Mesothelial cell of epicardium (in vitro differentiated cells): ENCODE measurements around the gene FAM114A1. TPM values are rescaled to one million over a fixed set of nuclear protein-coding genes. Genes with fewer than 3 reads are reported as not detected.
"Not testable (repeated sequence)": the region's sequence is repeated elsewhere in the genome, so short reads cannot be mapped to it uniquely, and the experiment has no call there.

Source experiments
- DNase-seq, 2 experiments: peaks; one replicate each; pipeline ENCODE4 v3.0.0; 2021; ENCODE audit warnings: low spot score in 2 of 2; ENCODE audit not compliant: unreplicated experiment in 2 of 2
- H3K27ac Mint-ChIP-seq: 2 replicates; pipeline ENCODE4 v1.8.0; 2021; ENCODE audit warnings: mixed read lengths
- H3K27me3 Mint-ChIP-seq: 2 replicates; pipeline ENCODE4 v1.8.0; 2021; ENCODE audit warnings: low read depth, mixed read lengths
- H3K36me3 Mint-ChIP-seq: 2 replicates; pipeline ENCODE4 v1.8.0; 2021; ENCODE audit warnings: mixed read lengths
- H3K4me1 Mint-ChIP-seq: 2 replicates; pipeline ENCODE4 v1.8.0; 2021; ENCODE audit warnings: mixed read lengths
- H3K4me3 Mint-ChIP-seq: 2 replicates; pipeline ENCODE4 v1.8.0; 2021; ENCODE audit warnings: mild to moderate bottlenecking, moderate library complexity, mixed read lengths
- H3K9me3 Mint-ChIP-seq: 2 replicates; pipeline ENCODE4 v1.8.0; 2021; ENCODE audit warnings: mixed read lengths
- total RNA-seq: library from RNA; stranded (reverse); gene quantifications from 3 replicates; pipeline ENCODE4 v1.2.1, GENCODE V29; 2021
- TF ChIP-seq, protein P1 (sequence below): fragments of 200-600 bp; sonication (generic); IDR thresholded peaks from one replicate; pipeline ENCODE4 v1.5.0; 2021; ENCODE audit warnings: antibody characterized with exemption; ENCODE audit not compliant: unreplicated experiment

The FAM114A1 gene
- total RNA-seq, 1 donor from 2014 or later: 53.7 TPM

DNA sequence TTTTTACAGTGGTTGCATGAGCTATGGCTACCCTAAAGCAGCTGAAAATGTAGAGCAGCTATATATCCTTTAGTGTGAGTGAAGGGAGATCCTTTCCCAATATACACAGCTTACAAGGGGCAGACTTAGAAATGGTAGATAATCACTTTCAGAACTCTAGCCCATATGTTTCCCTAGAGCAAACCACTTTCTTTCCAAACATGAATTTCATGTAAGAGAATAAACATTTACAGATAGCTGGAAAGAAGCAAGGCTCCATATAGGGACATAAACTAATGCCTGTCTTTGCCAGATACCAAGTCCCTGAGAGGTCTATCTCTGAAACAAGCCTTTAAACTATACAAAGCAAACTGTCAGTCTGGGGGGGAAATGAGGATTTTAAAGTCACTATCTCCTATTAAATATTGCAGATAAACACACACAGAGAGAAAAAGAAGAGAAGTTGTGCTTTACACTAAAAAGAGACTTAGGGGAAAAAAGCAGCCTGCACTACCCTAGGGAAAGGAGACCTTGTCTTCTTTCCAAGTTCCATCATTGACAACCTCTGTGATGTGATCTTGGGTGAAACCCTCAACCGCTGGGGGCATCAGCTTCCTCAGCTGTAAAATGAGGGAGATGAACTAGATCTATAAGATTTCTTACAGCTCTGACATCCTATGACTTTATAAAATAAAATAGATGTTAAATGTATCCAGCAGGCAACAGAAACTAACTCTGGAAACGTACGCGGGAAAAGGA is 91.0 kb downstream of the FAM114A1 start:
- no peak for DNase-seq

DNA sequence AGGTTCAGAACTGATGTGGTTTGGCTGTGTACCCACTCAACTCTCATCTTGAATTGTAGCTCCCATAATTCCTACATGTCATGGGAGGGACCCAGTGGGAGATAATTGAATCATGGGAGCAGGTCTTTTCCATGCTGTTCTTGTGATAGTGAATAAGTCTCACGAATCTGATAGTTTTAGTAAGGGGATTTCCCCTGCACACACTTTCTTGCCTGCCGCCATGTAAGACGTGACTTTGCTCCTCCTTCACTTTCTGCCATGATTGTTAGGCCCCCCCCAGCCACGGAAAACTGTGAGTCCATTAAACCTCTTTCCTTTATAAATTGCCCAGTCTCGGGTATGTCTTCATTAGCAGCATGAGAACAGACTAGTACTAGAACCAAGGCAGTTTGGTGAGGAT is 91.6 kb downstream of the FAM114A1 start:
- not testable (repeated sequence) for H3K4me1 Mint-ChIP-seq, H3K36me3 Mint-ChIP-seq, H3K4me3 Mint-ChIP-seq, H3K27me3 Mint-ChIP-seq, H3K27ac Mint-ChIP-seq, DNase-seq
- peaks cover 13% of the 10 kb centered on the region for H3K9me3 Mint-ChIP-seq

More for the DNA sequence above, 91.0 kb downstream of the FAM114A1 start:
- H3K27ac Mint-ChIP-seq: no peak overlapping the region
- H3K9me3 Mint-ChIP-seq: peaks cover 13% of the 10 kb centered on the region
- H3K4me3 Mint-ChIP-seq: no peak overlapping the region
- TF ChIP-seq, protein P1, sequence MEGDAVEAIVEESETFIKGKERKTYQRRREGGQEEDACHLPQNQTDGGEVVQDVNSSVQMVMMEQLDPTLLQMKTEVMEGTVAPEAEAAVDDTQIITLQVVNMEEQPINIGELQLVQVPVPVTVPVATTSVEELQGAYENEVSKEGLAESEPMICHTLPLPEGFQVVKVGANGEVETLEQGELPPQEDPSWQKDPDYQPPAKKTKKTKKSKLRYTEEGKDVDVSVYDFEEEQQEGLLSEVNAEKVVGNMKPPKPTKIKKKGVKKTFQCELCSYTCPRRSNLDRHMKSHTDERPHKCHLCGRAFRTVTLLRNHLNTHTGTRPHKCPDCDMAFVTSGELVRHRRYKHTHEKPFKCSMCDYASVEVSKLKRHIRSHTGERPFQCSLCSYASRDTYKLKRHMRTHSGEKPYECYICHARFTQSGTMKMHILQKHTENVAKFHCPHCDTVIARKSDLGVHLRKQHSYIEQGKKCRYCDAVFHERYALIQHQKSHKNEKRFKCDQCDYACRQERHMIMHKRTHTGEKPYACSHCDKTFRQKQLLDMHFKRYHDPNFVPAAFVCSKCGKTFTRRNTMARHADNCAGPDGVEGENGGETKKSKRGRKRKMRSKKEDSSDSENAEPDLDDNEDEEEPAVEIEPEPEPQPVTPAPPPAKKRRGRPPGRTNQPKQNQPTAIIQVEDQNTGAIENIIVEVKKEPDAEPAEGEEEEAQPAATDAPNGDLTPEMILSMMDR: no peak
- H3K27me3 Mint-ChIP-seq: peaks cover 3% of the 10 kb centered on the region
- H3K36me3 Mint-ChIP-seq: no peaks in the 10 kb centered on the region
- H3K4me1 Mint-ChIP-seq: no peaks in the 10 kb centered on the region

DNA sequence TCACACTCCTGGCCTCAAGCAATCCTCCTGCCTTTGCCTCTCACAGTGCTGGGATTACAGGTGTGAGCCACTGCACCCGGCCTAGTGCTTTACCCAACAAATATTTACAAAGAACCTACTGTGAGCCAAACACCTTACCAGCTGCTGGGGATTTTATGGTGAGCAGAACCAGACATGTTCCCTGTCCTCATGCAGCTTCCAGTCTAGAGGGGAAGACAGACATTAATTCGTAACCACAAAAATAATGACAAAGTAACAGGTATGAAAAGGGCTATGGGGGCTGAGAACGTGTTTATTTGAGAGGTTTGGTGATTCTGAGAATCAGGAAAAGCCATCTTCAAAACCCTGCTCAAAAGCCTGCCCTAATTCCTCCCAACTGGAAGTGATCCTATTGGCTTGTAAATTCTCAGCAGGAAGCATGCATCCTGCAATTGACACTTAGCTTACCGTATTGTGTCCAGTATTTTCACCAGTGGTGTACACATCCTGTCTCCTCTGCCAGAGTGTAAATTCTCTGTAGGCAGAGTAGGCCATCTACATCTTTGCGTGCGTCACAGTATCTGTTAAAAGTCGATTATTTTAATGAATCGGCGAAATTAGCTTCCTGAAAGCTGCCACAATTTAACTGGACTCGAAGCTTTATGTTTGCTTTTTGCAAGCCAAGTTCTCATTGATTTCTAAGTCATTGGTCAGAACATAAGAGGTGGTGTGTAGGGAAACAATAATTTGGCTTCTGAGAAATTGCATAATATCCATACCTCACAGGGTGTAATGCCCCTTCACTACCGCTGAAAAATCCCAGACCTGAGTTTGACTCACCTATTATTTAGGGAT is 97.6 kb downstream of the FAM114A1 start:
- Mint-ChIP-seq H3K27ac (no peak overlapping the region), H3K4me3 (no peak overlapping the region), H3K9me3 (peaks cover 13% of the 10 kb centered on the region), H3K27me3 (no peaks in the 10 kb centered on the region), H3K36me3 (no peaks in the 10 kb centered on the region), H3K4me1 (no peaks in the 10 kb centered on the region)
- no peak for DNase-seq
- TF ChIP-seq, protein P1: no peak

DNA sequence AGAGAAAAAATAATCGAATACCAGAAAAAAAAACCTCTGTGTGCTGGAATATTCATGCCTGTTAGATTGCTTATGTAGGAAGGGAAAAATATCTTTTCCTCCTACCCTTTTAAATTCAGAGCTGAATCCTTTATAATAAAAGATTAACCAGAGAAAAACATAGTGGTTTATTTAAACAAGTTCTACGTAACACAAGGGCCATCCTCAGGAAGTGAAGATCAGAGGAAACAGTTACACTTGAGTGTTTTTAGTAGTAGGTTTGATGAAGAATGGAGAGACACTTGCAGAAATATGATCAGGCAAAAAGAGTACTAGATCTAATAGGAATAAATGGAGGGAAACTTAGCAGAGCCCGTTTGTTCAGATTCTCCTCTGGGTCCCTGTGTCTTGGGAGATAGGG is 98.3 kb downstream of the FAM114A1 start:
- Mint-ChIP-seq H3K27me3 (no peaks in the 10 kb centered on the region), H3K36me3 (no peaks in the 10 kb centered on the region), H3K4me3 (no peak overlapping the region), H3K4me1 (no peaks in the 10 kb centered on the region), H3K27ac (no peak overlapping the region), H3K9me3 (peaks cover 13% of the 10 kb centered on the region)
- TF ChIP-seq, protein P1: no peak
- no peak for DNase-seq

DNA sequence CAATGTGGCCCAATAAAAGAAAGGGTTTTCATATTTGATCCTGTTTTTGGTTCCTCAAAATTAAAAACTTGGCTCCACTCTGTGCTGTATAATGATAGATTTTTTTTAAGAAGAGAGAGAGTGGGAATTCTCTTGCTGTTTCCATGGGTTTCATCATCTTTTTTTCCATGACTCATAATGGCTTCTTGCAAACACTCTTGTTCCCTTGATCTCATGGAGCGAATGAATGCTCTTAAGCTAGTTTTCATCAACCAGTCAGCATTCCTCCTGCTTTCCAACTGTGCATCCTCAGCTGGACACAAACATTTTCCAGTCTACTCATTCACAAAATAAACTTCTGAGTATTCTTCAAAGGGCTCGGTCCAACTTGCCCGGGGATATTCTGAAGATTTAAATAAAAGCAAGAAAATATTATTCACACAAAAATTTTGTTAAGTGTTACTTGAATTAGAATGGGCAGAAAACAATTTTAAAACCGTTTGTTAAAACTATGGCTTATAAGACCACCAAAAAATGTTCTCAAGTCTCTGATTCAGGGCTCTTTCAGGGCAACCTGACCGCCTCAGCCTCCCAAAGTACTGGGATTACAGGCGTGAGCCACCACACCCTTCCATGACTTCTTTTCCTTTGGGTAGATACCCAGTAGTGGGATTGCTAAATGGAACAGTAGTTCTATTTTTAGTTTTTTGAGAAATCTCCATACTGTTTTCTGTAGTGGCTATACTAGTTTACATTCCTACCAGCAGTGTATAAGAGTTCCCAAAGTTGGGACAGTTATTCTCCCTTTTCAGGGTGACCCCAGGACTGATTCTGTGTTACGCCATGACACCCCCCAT is 99.9 kb downstream of the FAM114A1 start:
- Mint-ChIP-seq H3K27me3 (no peaks in the 10 kb centered on the region), H3K9me3 (no peaks in the 10 kb centered on the region), H3K4me3 (no peak overlapping the region), H3K4me1 (no peaks in the 10 kb centered on the region), H3K27ac (peak overlapping the region; percentile 44), H3K36me3 (no peaks in the 10 kb centered on the region)
- TF ChIP-seq, protein P1: no peak
- no peak for DNase-seq
